ENCODE results near the gene AK1. TPM values are rescaled to one million over a fixed set of nuclear protein-coding genes. Genes with fewer than 3 reads are reported as not detected.

Gene AK1
- total RNA-seq, 2 experiments from 2014 or later = 19.5 to 21.6 TPM

- H3K79me2 ChIP-seq (ENCODE audit: insufficient read depth, low read depth, low read length) = no peaks in the 10 kb centered on the region
- ChIA-PET POLR2A (interaction anchor here (1.5 kb wide), 1 partner anchor 37 kb away, joined by 3 read pairs; the partner anchor contains the start of gene ST6GALNAC4), CTCF (ENCODE audit: unreplicated experiment) (interaction anchor here (0.7 kb wide), 1 partner anchor 338 kb away, joined by 3 read pairs; no protein-coding TSS in a partner anchor)
- no peak overlapping the region for H3K4me3 ChIP-seq (ENCODE audit: low read depth, low read length, poor library complexity, severe bottlenecking)
- TF ChIP-seq EZH2phosphoT487 (IDR thresholded peaks at IDR 0.05; ENCODE audit: borderline replicate concordance, low read depth, low read length) (no peak), CTCF (conservative IDR thresholded peaks at IDR 0.05; ENCODE audit: low read length) (no peak)
- BruUV-seq (replicated peaks) = no TSS peak
- no peaks in the 10 kb centered on the region for H3K9me3 ChIP-seq (ENCODE audit: low read length)
- H3K4me1 ChIP-seq (ENCODE audit: insufficient read depth, low read length, poor library complexity, severe bottlenecking) = peaks cover 38% of the 10 kb centered on the region
- intact Hi-C loops (cut with micrococcal nuclease; ENCODE audit: unreplicated experiment) = no loop called here
- DNase-seq (ENCODE audit: low spot score) = peak; percentile 70
- peak overlapping the region; percentile 43 for H3K27ac ChIP-seq (ENCODE audit: low read depth, low read length, poor library complexity, severe bottlenecking)
- H3K4me2 ChIP-seq (ENCODE audit: low read length) = peak overlapping the region; percentile 47
- no peaks in the 10 kb centered on the region for H3K9me2 ChIP-seq (ENCODE audit: insufficient read depth, low read length)
- no peak overlapping the region for H2AFZ ChIP-seq (ENCODE audit: low read length)
- H3K36me3 ChIP-seq (ENCODE audit: insufficient read depth, low read length) = peaks cover 10% of the 10 kb centered on the region; the same call in 1 of the 2 replicates
- no peaks in the 10 kb centered on the region for H4K20me1 ChIP-seq (ENCODE audit: insufficient read depth, low read length)
These were observed 2.7 kb upstream of the AK1 start for GRCh38 chr9:127880143-127880542.

GRCh38 chr9:127878652-127879390 is 1.3 kb upstream of the AK1 start:
- TF ChIP-seq EZH2phosphoT487 (IDR thresholded peaks at IDR 0.05; ENCODE audit: borderline replicate concordance, low read depth, low read length) (no peak), CTCF (conservative IDR thresholded peaks at IDR 0.05; ENCODE audit: low read length) (no peak)
- CTCF ChIA-PET (ENCODE audit: unreplicated experiment) = no interaction called here
- POLR2A ChIA-PET = interaction anchor here (0.6 to 0.7 kb wide), 2 partner anchors 9 to 65 kb away, joined by 3 to 6 read pairs; no protein-coding TSS in a partner anchor
- no peak overlapping the region for H3K4me3 ChIP-seq (ENCODE audit: low read depth, low read length, poor library complexity, severe bottlenecking)
- no peak for DNase-seq (ENCODE audit: low spot score)
- no peaks in the 10 kb centered on the region for H3K9me3 ChIP-seq (ENCODE audit: low read length)
- no peaks in the 10 kb centered on the region for H3K36me3 ChIP-seq (ENCODE audit: insufficient read depth, low read length)
- H3K27ac ChIP-seq (ENCODE audit: low read depth, low read length, poor library complexity, severe bottlenecking) = no peak overlapping the region
- no peak overlapping the region for H3K4me2 ChIP-seq (ENCODE audit: low read length)
- H3K4me1 ChIP-seq (ENCODE audit: insufficient read depth, low read length, poor library complexity, severe bottlenecking) = peaks cover 38% of the 10 kb centered on the region
- H4K20me1 ChIP-seq (ENCODE audit: insufficient read depth, low read length) = no peaks in the 10 kb centered on the region
- no peaks in the 10 kb centered on the region for H3K79me2 ChIP-seq (ENCODE audit: insufficient read depth, low read depth, low read length)
- no TSS peak for BruUV-seq (replicated peaks)
- intact Hi-C loops (cut with micrococcal nuclease; ENCODE audit: unreplicated experiment) = loop anchor here (10.0 kb wide), 1 partner anchor 374 kb away; no protein-coding TSS in a partner anchor
- no peak overlapping the region for H2AFZ ChIP-seq (ENCODE audit: low read length)
- no peaks in the 10 kb centered on the region for H3K9me2 ChIP-seq (ENCODE audit: insufficient read depth, low read length)

Data from OCI-LY7 (cell line).